NCI-H2171 (cell line): ENCODE measurements around the gene GALK2.
"Not testable (repeated sequence)": the region's sequence is repeated elsewhere in the genome, so short reads cannot be mapped to it uniquely, and the experiment has no call there.

ENCODE experiments used
- DNase-seq: peaks from one replicate; lab custom pipeline; 2025; lab: John Stamatoyannopoulos, UW

GALK2 gene

DNA sequence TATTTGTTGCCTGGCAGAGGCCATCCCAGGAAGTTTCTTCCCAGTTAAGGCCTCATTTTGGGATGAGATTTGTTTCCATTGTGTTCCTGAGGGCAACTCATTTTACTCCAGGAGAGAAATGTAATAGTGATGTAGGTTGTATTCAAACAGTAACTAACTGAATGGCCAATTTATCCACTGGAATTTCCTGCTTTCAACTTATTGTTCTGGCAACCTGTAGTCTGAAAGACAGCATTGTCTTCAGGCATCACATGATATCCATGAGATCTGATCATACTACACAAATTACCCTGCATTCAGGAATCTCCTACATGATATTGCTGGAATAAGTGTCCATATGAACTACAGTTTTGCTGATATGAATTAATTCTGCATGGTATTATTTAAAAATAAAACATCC is 173.5 kb downstream of the GALK2 start:
- no peak for DNase-seq

- DNase-seq = not testable (repeated sequence)
These were observed 184.4 kb downstream of the GALK2 start for GRCh38 chr15:49354439-49354838.

DNA sequence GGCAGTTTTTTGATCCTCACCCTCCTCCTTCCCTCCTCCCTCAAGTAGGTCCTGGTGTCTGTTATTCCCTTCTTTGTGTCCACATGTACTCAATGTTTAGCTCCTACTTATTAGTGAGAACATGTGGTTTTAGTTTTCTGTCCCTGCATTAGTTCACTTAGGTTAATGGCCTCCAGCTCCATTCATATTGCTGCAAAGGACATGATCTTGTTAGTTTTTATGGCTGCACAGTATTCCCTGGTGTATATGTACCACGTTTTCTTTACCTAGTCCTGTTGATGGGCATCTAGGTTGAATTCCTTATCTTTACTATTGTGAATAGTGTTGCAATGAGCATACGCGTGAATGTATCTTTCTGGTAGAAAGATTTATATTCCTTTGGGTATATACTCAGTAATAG is 191.3 kb downstream of the GALK2 start:
- no peak for DNase-seq

GRCh38 chr15:49366496-49366895 is 196.4 kb downstream of the GALK2 start:
- no peak for DNase-seq

DNA sequence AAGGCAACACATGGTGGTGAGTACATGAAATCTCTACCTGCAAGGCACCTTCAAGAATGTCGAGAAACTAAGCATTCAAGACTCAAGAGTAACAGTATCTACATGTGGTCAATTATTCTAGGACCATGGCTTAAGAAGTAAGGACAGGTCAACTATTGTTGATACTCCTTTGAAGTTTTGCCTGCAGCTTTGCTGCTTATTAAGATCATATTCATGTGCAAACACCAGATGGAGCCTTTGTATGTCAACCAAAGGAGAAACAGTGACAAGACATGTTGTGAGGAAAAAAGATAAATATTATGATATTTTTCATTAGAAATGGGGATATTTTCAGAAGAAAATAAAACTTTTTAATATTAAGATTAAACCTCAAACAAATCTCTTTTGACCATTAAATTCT is 200.7 kb downstream of the GALK2 start:
- no peak for DNase-seq

- DNase-seq = no peak
These were observed 202.3 kb downstream of the GALK2 start for GRCh38 chr15:49372366-49372765.

DNA sequence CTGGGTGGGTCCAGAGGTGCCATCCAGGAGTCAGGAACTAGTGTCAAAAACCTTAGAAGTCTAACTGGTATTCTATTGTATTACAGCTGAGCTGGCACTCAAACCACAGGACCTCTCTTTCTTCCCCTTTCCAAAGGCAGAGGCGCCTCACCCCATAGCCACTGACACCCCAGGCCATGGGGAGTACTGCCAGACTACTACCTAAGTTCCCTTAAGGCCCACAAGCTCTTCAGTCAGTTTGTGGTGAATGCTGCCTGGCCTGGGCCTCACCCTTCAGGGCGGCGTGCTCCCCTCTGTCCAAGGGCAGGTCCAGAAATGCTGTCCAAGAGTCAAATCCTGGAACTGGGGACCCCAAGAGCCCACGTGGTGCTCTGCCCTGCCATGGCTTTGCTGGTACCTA is 209.9 kb downstream of the GALK2 start:
- no peak for DNase-seq

DNA sequence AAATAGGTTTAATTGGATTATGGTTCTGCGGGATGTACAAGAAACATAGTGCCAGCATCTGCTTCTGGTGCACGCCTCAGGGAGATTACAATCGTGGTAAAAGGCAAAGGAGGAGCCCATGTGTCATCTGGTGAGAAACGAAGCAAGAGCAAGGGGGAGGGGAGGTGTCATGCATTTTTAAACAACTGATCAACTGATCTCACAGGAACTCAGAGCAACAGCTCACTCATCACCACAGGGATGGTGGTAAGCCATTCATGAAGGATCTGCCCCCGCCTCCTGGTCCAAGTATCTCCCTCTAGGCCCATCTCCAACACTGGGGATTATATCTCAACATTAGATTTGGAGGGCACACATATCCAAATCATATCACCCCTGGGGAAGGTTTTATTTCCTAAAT is 210.9 kb downstream of the GALK2 start:
- no peak for DNase-seq
